ENCODE results near the gene MIGA1. TPM values are rescaled to one million over a fixed set of nuclear protein-coding genes. Genes with fewer than 3 reads are reported as not detected.

MIGA1 gene
- total RNA-seq, 2 experiments from 2014 or later = 9.9 to 10.7 TPM

Other genes starting within 250 kb of the MIGA1 start
- 10 to 100 TPM; 34.3 to 35.9 TPM for gene ZZZ3, start 97.0 kb upstream of the MIGA1 start, total RNA-seq
- gene USP33, start 19.8 kb upstream of the MIGA1 start, total RNA-seq = 10 to 100 TPM; 45.7 to 56.6 TPM
- gene NEXN, start 109.0 kb downstream of the MIGA1 start, total RNA-seq = 1 to 10 TPM; 3.3 to 3.4 TPM
- gene FUBP1, start 199.4 kb downstream of the MIGA1 start, total RNA-seq = 100 to 1,000 TPM; 195 to 197 TPM
- gene DNAJB4, start 225.3 kb downstream of the MIGA1 start, total RNA-seq = 10 to 100 TPM in 1 of 2 experiments, 1 to 10 TPM in 1; 9.4 to 10.5 TPM